Germinal center (tissue), 1 donor: Measurements from ENCODE around the gene BHMT.

Experiments used
- DNase-seq: peaks from one replicate; pipeline ENCODE4 v3.0.0; 2012; ENCODE audit warnings: mixed read lengths, low spot score

Gene BHMT

GRCh38 chr5:79111387-79111959, at the start of gene BHMT:
BHMT (plus strand) TSS chr5:79111809; CDS start chr5:79111886, 77 bp downstream.
- DNase-seq = no peak

GRCh38 chr5:79062436-79062835, 49.2 kb upstream of the BHMT start:
- no peak for DNase-seq

GRCh38 chr5:79069488-79070349, 41.9 kb upstream of the BHMT start, which contains the start of the genes BHMT2 and DMGDH:
BHMT2 (plus strand) TSS chr5:79069767; CDS start chr5:79069783, 16 bp downstream.
DMGDH (minus strand) TSS chr5:79069674; CDS start chr5:79069620, 54 bp downstream.
- DNase-seq = no peak

- no peak for DNase-seq
Observed at GRCh38 chr5:79070350-79070667, 41.3 kb upstream of the BHMT start.

GRCh38 chr5:79074641-79075040, 37.0 kb upstream of the BHMT start:
- DNase-seq = no peak

- DNase-seq = no peak
Observed at GRCh38 chr5:79075646-79076426, 35.8 kb upstream of the BHMT start.

GRCh38 chr5:79076819-79077218, 34.8 kb upstream of the BHMT start:
- no peak for DNase-seq

- no peak for DNase-seq
Observed at GRCh38 chr5:79077680-79078365, 33.8 kb upstream of the BHMT start.

GRCh38 chr5:79080804-79081203, 30.8 kb upstream of the BHMT start:
- no peak for DNase-seq

GRCh38 chr5:79081779-79082178, 29.8 kb upstream of the BHMT start:
- DNase-seq = no peak

GRCh38 chr5:79086116-79086515, 25.5 kb upstream of the BHMT start:
- DNase-seq = no peak

GRCh38 chr5:79088507-79088906, 23.1 kb upstream of the BHMT start:
- DNase-seq = no peak

GRCh38 chr5:79091064-79091463, 20.5 kb upstream of the BHMT start:
- no peak for DNase-seq

GRCh38 chr5:79093762-79094161, 17.8 kb upstream of the BHMT start:
- no peak for DNase-seq

GRCh38 chr5:79105868-79106267, 5.7 kb upstream of the BHMT start:
- DNase-seq = no peak

- DNase-seq = no peak
Observed at GRCh38 chr5:79107020-79107796, 4.4 kb upstream of the BHMT start.

GRCh38 chr5:79108086-79108485, 3.5 kb upstream of the BHMT start:
- DNase-seq = no peak

GRCh38 chr5:79108792-79109191, 2.8 kb upstream of the BHMT start:
- DNase-seq = no peak

GRCh38 chr5:79109527-79110492, 1.8 kb upstream of the BHMT start:
- DNase-seq = peak; percentile 22
